ENCODE results near the gene PLIN5. TPM values are rescaled to one million over a fixed set of nuclear protein-coding genes. Genes with fewer than 3 reads are reported as not detected.

PLIN5 gene
- total and polyA plus RNA-seq, 10 donors: 0.82 to 18.4 (median 7.5) TPM

DNA sequence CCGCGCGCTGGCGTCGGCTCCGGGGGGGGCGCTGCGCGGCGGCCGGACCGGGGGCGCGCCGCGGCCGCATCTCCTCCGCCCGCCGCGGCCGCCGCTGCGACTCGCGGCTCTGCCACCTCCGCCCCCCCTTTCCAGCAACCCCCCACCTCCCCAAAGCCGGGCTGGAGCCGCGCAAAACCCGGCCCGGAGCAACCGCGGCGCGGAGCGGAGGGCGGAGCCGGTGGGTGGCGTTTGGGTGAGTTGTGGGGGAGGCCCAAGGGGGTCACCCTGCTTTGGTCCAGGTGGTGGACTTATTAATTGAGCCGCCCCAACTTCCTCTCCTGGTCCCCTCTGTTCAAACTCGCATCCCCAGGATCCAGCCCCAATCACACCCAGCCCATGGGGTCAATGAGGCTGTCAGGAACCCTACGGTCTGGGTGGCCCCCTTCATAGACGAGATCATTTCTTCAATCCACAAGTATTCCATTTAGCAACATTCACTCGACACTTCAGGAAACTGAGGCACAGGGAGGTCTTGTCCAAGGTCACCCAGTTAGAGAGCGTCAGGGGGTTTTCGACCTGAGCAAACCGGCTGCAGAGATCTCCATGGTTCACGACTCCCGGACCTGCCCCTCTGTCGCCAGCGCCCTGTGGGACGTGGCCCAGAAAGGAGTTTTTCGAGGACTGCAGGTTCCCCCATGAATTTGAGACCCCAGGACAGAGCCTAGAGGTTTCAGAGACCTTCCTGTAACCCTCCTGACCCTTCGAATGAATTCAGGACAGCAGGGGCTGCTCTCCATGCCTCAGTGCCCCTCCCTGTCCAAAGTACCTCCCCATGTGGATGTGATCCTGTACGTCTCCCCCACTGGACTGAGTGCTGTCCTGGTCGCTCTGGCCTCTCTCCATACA lies 46.9 kb upstream of the PLIN5 start:
- Histone ChIP-seq H3K9me3 (no peaks in the 10 kb centered on the region), H3K4me3 (peak overlapping the region in 3 of 8 donors; percentile 25 to 67 (median 39)), H3K27ac (peak overlapping the region in 4 of 8 donors; percentile 20 to 79 (median 24)), H3K4me1 (peaks cover 17 to 61% (median 40%) of the 10 kb centered on the region in 6 donors), H3K27me3 (replicated peaks in 1 of 7) (peaks cover 2 to 99% (median 56%) of the 10 kb centered on the region in 7 donors), H3K36me3 (no peaks in the 10 kb centered on the region)
- 11 to 40% (median 19%) methylated on average over 14 to 57 of the region's 57 CpGs for WGBS, 5 donors
- intact Hi-C loops (cut with DNase I; ENCODE audit: low total_unique reads): no loop called here
- TF ChIP-seq POLR2AphosphoS5 (IDR thresholded peaks at IDR 0.05): no peak
- no peak for TF ChIP-seq CTCF (IDR thresholded peaks at IDR 0.05 in 8 of 11, conservative IDR thresholded peaks at IDR 0.05 in 3 of 11)
- TF ChIP-seq POLR2A (IDR thresholded peaks at IDR 0.05): no peak
- no peak for DNase-seq

DNA sequence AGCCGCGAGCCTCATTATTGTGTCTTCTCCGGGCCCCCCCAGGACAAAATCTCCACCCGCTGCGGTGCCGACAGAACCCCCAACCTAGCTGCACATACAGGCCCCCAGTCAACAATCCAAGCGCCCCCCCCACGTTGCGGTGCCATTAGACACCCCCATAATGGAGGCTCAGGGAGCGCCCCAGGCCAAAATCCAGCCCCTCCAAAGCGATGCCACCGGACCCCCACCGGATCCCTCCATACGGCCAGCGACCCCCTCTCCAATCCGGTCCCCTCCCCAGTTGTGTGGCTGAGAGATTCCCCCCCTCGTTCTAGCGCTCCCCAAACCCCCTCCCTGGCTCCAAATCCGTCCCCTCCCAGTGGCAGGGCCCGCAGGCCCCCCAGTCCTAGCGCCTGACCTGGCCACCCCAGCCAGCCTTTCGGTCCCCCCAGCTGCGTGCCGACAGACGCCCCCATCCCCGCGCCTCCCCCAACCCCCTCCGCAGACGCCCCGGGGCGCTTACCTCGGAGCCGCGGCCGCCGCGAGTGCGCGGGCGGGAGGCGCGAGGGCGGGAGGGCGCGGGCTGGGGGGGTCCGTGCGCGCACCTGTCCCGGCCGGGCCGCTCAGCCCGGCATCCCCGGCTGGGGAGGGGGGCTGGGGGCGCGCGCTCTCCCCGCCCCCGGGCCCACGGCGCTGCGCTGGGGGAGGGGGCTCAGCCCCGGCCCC lies 46.1 kb upstream of the PLIN5 start:
- peak overlapping the region in 7 of 8 donors; percentile 9 to 67 (median 37) for H3K4me3 ChIP-seq
- 1 to 5% (median 1%) methylated on average over 8 to 60 of the region's 62 CpGs for WGBS, 5 donors
- intact Hi-C loops (cut with DNase I; ENCODE audit: low total_unique reads): no loop called here

DNA sequence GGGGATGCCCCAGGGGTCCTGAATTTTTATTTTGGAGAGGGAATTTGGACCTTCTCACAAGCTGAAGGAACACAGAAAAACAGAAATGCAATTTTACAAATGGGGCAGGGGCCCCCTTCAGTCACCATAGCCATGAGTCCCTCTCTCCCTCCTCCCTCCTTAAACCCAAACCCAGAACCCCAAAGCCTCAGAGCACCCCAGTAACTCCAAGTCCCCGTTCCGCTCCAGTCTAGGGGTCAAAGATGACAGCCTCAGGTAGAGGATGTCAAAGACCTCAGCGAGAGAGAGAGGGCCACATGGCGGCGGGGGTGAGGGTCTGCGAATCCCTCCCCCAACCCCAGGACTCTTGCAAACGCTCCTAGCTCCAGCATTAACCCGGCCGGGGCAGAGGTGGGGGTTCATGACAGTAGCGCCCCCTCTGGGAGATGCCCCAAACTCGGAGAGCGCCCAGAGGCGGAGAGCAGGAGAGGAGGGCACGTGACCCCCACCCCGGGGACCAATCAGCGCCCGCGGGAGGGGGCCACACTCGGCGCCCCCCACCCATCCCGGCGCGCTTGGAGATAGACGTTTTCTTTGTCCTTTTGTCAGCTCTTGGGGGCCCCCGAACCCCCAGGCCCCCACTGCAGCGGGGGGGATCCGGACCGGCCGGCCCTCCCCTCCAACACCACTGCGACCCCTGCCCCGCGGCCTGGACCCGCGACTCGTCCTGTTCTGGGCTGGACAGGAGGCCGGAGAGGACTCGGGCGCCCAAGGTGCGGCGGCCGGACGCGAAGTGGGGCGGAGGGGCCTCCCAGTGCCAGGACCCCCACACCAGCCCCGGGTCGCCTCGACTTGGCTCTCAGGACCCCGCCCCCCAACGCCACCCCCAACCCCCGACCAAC lies 45.2 kb upstream of the PLIN5 start:
- Histone ChIP-seq H3K27me3 (replicated peaks in 1 of 7) (peaks cover 2 to 99% (median 57%) of the 10 kb centered on the region in 7 donors), H3K27ac (peak overlapping the region in 2 of 8 donors; percentile 42 to 79), H3K4me1 (peaks cover 17 to 70% (median 44%) of the 10 kb centered on the region in 6 donors), H3K36me3 (no peaks in the 10 kb centered on the region), H3K9me3 (no peaks in the 10 kb centered on the region), H3K4me3 (peak overlapping the region; percentile 9 to 67 (median 34))
- WGBS, 5 donors: 5 to 18% (median 9%) methylated on average over 13 to 50 of the region's 50 CpGs
- DNase-seq: no peak
- TF ChIP-seq POLR2A (IDR thresholded peaks at IDR 0.05) (no peak), POLR2AphosphoS5 (IDR thresholded peaks at IDR 0.05) (no peak), CTCF (IDR thresholded peaks at IDR 0.05 in 8 of 11, conservative IDR thresholded peaks at IDR 0.05 in 3 of 11) (no peak)
- intact Hi-C loops (cut with DNase I; ENCODE audit: low total_unique reads): no loop called here

More for the DNA sequence above, 46.1 kb upstream of the PLIN5 start:
- H3K9me3 ChIP-seq: no peaks in the 10 kb centered on the region
- no peak for TF ChIP-seq POLR2AphosphoS5 (IDR thresholded peaks at IDR 0.05)
- TF ChIP-seq POLR2A (IDR thresholded peaks at IDR 0.05): no peak
- no peak for TF ChIP-seq CTCF (IDR thresholded peaks at IDR 0.05 in 8 of 11, conservative IDR thresholded peaks at IDR 0.05 in 3 of 11)
- DNase-seq: no peak
- H3K36me3 ChIP-seq: no peaks in the 10 kb centered on the region
- peak overlapping the region in 3 of 8 donors; percentile 43 to 79 (median 52) for H3K27ac ChIP-seq
- H3K4me1 ChIP-seq: peaks cover 17 to 61% (median 40%) of the 10 kb centered on the region in 6 donors
- peaks cover 2 to 99% (median 56%) of the 10 kb centered on the region in 7 donors for H3K27me3 ChIP-seq (replicated peaks in 1 of 7)
